Thoracic aorta (tissue), 2 donors: ENCODE measurements around the gene RHBG. TPM values are rescaled to one million over a fixed set of nuclear protein-coding genes. Genes with fewer than 3 reads are reported as not detected.

Experiments
- ATAC-seq: fragments of 150-250 bp; one replicate; pipeline ENCODE4 v1.8.0; 2017; ENCODE audit warnings: low read depth; ENCODE audit not compliant: insufficient number of reproducible peaks, low FRiP score
- DNase-seq: peaks from one replicate; pipeline ENCODE4 v3.0.0-alpha.2; 2020; ENCODE audit warnings: low spot score
- H3K27ac ChIP-seq, 2 donors: fragments of 200-600 bp; sonication (generic); 1 replicate in 1 of 2; 2 replicates in 1 of 2; pipeline ENCODE4 v1.5.1; 2016; ENCODE audit warnings: mild to moderate bottlenecking in 2 of 2, moderate library complexity in 2 of 2
- H3K27me3 ChIP-seq: fragments of 200-600 bp; sonication (generic); replicated peaks from 2 replicates; pipeline ENCODE4 v1.6.0; 2016; ENCODE audit warnings: mild to moderate bottlenecking; ENCODE audit not compliant: insufficient read depth
- H3K36me3 ChIP-seq: fragments of 200-600 bp; sonication (generic); one replicate; pipeline ENCODE4 v1.5.1; 2016
- H3K4me1 ChIP-seq, 2 donors: fragments of 200-600 bp; sonication (generic); 1 replicate in 1 of 2; 2 replicates in 1 of 2; pipeline versions ENCODE4 v1.5.1 to v1.6.0; 2016; ENCODE audit warnings: low read depth in 2 of 2, mild to moderate bottlenecking in 1 of 2; ENCODE audit not compliant: control insufficient read depth in 1 of 2
- H3K4me3 ChIP-seq: fragments of 200-600 bp; sonication (generic); 2 replicates; pipeline ENCODE4 v1.5.1; 2016; ENCODE audit warnings: mild to moderate bottlenecking
- H3K9me3 ChIP-seq: fragments of 200-600 bp; sonication (generic); 2 replicates; pipeline ENCODE4 v1.5.1; 2016
- CTCF ChIP-seq: fragments of 200-600 bp; sonication (generic); IDR thresholded peaks from one replicate; pipeline ENCODE4 v1.5.1; 2019; ENCODE audit warnings: antibody characterized with exemption
- total RNA-seq, 2 donors: library from RNA; depleted of rRNA; stranded (reverse); fragments of >200 nt; gene quantifications; one replicate each; pipeline versions ENCODE4 v1.1.0 to v1.2.3, GENCODE V29; 2016

The RHBG gene
- total RNA-seq, 2 donors from 2014 or later = not detected

GRCh38 chr1:156394082-156394481, 25.1 kb downstream of the RHBG start:
- Histone ChIP-seq H3K36me3 (no peaks in the 10 kb centered on the region), H3K27me3 (no peaks in the 10 kb centered on the region), H3K27ac (no peak overlapping the region), H3K4me3 (no peak overlapping the region), H3K9me3 (no peaks in the 10 kb centered on the region), H3K4me1 (no peaks in the 10 kb centered on the region)
- no peak for TF ChIP-seq CTCF
- DNase-seq = no peak
- no peak for ATAC-seq

GRCh38 chr1:156394835-156395461, 25.9 kb downstream of the RHBG start:
- Histone ChIP-seq H3K9me3 (no peaks in the 10 kb centered on the region), H3K27me3 (no peaks in the 10 kb centered on the region), H3K4me1 (no peaks in the 10 kb centered on the region), H3K4me3 (no peak overlapping the region), H3K36me3 (no peaks in the 10 kb centered on the region), H3K27ac (no peak overlapping the region)
- no peak for TF ChIP-seq CTCF
- ATAC-seq (no peak), DNase-seq (no peak)

GRCh38 chr1:156399355-156400125, 30.5 kb downstream of the RHBG start:
- TF ChIP-seq CTCF = no peak
- DNase-seq (no peak), ATAC-seq (no peak)
- no peak overlapping the region for H3K27ac ChIP-seq
- no peaks in the 10 kb centered on the region for H3K36me3 ChIP-seq
- H3K4me3 ChIP-seq = no peak overlapping the region
- H3K9me3 ChIP-seq = no peaks in the 10 kb centered on the region
- no peaks in the 10 kb centered on the region for H3K27me3 ChIP-seq
- H3K4me1 ChIP-seq = no peaks in the 10 kb centered on the region

DNA sequence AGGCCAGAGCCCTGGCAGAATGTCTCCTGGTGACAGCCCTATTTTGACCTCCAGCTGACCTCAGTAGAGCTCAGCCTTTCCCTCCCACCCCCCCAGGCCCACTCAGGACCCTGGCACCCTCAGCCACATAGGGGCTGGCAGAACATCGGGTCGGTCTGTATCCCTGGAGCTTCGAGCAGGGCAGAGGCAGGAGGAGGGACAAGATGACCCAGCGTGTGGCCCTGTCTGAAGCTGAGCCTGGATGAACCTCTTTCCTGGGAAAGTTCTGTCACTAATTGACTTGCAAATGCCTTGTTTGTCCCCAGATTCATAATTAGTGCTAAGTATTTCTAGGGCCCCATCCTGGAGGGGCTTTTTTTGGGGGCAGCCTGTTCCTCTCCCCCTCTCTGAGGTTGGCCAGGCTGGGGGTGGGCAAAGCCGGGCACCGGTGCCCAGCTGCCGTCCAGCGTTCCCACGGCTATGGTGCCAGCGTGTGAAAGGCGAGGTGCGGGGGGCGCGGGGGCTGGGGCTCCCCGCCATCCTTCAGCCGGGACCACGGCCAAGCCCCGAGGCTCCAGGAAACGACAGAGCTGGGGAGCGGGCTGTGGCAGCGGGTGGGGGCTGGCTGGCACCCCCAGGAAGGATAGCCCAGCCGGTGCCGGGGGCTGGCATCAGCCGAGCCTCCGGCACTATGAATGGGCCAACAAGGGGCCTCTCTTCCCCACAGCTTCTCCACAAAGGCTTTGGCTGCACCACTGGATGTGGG, 31.4 kb downstream of the RHBG start:
- ATAC-seq (no peak), DNase-seq (no peak)
- TF ChIP-seq CTCF = no peak
- Histone ChIP-seq H3K36me3 (no peaks in the 10 kb centered on the region), H3K9me3 (no peaks in the 10 kb centered on the region), H3K27ac (no peak overlapping the region), H3K4me1 (no peaks in the 10 kb centered on the region), H3K4me3 (no peak overlapping the region), H3K27me3 (no peaks in the 10 kb centered on the region)

DNA sequence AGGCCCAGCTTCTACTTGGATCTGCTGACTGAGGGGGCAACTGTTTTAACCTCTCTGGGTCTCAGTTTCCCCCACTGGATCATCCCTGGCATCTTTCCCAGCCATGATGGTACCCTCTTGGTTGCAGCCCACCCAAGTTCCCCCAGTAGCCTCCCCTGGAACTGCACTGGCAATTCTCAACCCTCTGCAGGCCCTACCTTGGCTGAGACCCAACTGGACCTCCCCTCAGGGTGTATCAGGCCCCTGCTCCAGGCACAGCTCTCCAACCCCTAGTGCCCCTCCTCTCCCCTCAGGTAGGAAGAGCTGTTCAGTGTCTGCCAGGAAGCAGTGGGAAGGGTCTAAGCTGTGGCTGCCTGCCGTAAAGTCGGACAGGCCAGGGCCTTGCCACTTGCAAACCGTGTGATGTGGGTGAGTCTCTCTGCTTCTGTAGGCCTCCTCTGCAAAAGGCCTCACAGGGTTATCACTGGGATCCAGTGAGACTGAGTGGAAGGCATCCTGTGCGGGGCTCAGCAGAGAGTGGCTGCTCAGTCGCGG, 32.1 kb downstream of the RHBG start:
- no peak for ATAC-seq
- Histone ChIP-seq H3K27ac (no peak overlapping the region), H3K9me3 (no peaks in the 10 kb centered on the region), H3K4me3 (no peak overlapping the region), H3K36me3 (no peaks in the 10 kb centered on the region), H3K4me1 (no peaks in the 10 kb centered on the region), H3K27me3 (no peaks in the 10 kb centered on the region)
- TF ChIP-seq CTCF = no peak
- DNase-seq = no peak
